Brain pericyte (primary cell): Measurements from ENCODE around the gene SH3PXD2B.
"Not testable (repeated sequence)": the region's sequence is repeated elsewhere in the genome, so short reads cannot be mapped to it uniquely, and the experiment has no call there.

Source experiments
- DNase-seq: peaks from one replicate; pipeline ENCODE4 v3.0.0-alpha.2; 2012; ENCODE audit warnings: low read depth, low spot score

The SH3PXD2B gene

GRCh38 chr5:172402031-172402430, 52.3 kb downstream of the SH3PXD2B start:
- not testable (repeated sequence) for DNase-seq

- no peak for DNase-seq
Observed at GRCh38 chr5:172399826-172400225, 54.5 kb downstream of the SH3PXD2B start.

DNA sequence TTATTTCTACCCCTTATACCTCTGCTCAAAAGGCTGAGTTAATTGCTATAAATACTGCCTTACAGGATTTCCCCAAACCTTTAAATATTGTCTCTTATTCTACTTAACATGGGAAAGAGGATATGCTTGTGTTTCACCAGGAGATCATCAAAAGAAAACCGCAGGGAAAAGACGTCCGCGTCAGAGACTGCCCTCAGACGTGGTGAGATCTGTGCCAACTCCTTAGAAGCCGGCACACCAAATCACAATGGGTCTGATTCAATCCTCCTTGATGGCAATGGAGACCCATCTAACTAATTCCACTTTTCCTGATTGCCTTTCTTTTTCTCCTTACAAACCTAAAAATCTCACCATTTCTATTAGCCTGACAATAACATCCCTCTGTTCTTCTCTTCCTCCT, 55.0 kb downstream of the SH3PXD2B start:
- DNase-seq, result no peak

DNA sequence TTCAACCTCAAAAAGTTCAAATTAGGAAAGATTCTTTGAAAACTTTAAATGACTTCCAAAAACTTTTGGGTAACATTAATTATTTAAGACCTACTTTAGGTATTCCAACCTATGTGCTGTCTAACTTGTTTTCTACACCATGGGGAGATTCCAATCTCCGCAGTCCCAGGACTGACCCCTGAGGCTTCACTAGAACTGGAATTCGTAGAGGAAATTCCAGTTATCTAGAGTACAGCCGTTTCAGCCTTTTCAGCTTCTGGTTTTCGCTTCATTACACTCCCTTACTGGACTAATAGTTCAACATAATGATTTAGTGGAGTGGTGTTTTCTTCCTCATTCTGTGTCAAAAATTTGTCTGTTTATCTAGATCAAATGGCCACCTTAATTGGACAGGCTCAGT, 55.7 kb downstream of the SH3PXD2B start:
- DNase-seq, result not testable (repeated sequence)

DNA sequence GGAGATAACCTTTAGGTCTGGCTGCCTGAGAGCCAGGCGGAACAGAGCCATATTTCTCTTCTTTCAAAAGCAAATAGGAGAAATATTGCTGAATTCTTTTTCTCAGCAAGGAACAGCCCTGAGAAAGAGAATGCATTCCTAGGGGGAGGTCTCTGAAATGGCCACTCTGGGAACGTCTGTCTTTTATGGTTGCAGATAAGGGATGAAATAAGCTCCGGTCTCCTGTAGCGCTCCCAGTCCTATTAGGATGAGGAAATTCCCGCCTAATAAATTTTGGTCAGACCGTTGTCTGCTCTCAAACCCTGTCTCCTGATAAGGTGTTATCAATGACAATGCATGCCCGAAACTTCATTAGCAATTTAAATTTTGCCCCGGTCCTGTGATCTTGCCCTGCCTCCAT, 57.3 kb downstream of the SH3PXD2B start:
- not testable (repeated sequence) for DNase-seq

DNA sequence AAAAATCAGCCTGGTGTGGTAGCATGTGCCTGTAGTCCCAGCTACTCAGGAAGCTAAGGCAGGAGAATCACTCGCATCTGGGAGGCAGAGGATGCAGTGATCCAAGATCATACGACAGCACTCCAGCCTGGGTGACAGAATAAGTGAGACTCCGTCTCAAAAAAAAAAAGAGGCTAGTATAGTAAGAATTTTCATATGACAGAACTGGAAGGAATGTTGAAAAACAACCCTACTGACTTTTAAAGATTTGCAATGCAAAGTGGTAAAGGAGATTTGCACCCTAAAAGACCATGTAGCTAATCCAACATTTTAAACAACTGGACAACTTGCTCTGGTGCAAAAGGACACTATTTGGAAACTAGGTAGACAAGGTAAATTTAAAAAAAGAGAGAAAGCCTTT, 58.1 kb downstream of the SH3PXD2B start:
- DNase-seq, result no peak

DNA sequence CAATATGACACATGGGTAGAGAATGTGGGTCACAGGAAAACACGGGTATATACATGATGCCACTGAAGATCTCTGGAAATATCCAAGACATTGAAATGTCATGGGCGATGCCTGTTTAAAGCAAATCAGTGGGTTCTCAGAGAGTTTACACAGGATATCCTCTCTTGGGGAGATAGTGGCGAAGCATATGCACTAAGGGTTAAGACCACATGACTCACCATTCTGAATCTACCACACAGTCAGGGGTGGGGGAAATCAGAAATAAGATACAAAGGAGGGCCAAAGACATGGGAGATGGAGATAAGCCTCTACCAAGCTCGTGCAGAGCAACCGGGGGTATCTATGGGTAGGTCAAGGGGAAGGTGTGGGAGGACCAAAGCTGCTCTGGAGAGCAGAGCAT, 58.8 kb downstream of the SH3PXD2B start:
- no peak for DNase-seq

DNA sequence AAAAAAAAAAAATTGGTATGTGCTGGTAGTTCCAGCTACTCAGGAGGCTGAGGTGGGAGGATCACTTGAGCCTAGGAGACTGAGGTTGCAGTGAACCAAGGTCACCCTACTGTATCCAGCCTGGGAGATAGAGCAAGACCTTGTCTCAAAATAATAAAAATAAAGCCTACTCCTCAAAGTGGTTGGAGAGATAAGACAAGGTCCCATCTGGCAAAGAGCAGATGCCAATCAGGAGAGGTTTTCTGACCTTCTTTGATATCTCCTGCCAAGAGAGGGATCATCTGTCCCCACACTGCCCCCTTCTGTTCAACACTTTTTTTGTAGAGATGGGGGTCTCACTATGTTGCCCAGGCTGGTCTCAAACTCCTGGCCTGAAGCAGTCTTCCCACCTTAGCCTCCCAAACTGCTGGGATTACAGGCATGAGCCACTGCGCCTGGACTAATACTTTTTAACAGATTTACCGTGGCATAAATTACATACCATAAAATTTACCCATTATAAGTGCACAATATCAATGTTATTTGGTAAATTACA, 64.7 kb downstream of the SH3PXD2B start:
- no peak for DNase-seq

DNA sequence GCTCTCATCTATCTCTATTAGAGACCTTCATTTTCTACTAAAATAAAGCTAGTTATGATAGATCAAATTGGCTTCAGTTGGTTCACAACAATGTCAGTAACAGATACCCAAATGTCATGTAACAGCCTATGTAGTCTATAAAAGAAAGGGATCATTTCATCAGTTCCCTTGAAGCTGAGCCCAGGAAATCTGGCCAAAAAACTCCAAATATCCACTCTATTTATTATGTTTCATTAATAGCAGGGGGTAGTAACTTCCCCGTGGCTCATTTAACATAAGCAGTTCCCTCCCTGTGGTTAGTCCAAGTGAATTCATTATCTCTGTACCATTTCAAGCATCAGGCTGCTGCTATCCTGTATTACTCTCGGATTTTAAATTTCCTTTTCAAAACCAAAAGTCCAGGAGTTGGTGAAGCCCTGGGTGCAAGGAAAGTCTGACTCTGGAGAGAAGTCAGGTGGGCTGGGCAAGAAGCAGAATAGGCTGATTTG, 66.0 kb downstream of the SH3PXD2B start:
- DNase-seq, result no peak

GRCh38 chr5:172385707-172386106, 68.6 kb downstream of the SH3PXD2B start:
- DNase-seq, result no peak

GRCh38 chr5:172385010-172385563, 69.2 kb downstream of the SH3PXD2B start:
- no peak for DNase-seq

- DNase-seq, result no peak
Observed at GRCh38 chr5:172383191-172383802, 71.0 kb downstream of the SH3PXD2B start.

DNA sequence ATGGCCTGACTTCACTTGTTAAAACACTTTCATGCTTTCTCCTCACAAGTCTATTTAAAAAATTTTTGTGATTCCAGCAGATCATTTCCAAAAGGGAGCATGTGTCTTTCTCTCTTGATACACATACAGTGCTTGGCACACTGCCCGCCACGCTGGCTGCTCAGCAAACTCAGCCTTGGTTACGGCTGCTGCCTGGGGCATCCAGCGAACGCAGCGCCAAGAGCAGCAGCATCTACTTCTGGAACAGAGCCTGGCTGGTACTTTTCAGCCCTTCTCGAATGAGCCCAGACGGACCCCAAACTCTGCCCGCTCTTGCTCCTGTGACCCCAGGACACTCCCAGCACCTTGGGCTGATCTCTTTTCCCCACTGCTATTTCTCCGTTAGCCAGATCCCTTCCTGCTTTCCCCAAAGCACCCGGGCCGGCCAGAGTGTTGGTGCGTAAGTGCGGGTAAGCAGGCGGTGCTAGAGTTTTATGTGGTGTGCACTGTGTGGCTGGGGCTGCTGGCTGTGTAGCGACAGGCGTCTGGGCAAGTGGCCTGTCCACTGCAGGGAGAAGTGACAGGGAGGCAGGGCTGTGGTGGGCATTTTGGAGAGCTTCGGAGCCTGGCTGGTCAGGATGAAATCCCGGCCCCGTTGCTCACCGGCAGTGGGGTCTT, 73.2 kb downstream of the SH3PXD2B start:
- no peak for DNase-seq

GRCh38 chr5:172380301-172380986, 73.9 kb downstream of the SH3PXD2B start:
- no peak for DNase-seq

DNA sequence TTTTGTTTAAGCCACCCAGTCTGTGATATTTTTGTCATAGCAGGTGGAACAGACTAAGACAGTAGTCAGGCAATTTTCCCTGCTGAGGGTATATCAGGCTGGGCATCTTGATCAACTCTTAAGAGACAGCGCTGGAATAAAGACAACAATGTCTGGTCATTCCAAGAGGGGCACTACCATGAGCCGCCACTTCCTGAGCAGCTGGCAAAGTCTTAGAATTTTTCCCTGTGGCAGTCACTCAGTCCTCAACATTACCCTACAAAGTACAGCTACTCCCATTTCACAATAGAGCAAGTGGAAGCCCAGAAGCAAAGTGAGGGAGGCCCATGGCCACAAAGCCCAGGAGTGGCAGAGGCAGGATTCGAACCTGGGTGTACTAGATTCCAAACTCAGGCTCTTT, 74.8 kb downstream of the SH3PXD2B start:
- DNase-seq, result no peak

- no peak for DNase-seq
Observed at GRCh38 chr5:172377856-172378255, 76.5 kb downstream of the SH3PXD2B start.

DNA sequence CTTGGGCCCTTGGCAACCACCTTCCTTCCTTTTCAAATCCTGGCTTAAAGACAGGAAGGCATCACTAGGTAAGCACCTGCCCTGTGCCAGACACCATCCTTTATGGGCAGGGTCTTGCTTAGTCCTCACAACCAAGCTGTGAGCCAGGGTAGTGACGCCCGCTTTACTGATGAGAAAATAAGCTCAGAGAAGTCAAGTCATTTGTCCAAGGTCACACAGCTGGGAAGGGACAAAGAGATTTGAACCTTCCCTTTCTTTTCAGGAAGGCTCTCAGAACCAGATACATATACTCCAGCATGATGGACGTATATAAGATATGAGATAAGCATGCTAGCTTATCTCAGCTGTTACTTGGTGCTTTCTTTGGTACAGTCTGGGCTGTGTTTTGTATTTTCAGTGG, 76.9 kb downstream of the SH3PXD2B start:
- DNase-seq, result no peak

DNA sequence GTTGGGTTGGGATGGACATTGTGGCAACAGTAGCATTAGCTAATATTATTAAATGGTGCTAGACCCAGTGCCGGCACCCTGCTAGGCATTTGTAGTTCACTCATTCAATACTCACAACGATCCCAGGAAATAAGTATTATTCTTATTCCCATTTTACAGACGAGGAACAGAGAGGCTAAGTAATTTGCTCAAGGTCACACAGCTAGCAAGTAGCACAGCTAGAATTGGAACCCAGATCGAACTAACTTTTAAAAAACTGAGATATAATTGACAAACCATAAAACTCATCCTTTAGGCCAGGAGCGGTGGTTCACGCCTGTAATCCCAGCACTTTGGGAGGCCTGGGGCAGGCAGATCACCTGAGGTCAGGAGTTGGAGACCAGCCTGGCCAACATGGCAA, 79.5 kb downstream of the SH3PXD2B start:
- no peak for DNase-seq

- no peak for DNase-seq
Observed at GRCh38 chr5:172373680-172374079, 80.6 kb downstream of the SH3PXD2B start.

DNA sequence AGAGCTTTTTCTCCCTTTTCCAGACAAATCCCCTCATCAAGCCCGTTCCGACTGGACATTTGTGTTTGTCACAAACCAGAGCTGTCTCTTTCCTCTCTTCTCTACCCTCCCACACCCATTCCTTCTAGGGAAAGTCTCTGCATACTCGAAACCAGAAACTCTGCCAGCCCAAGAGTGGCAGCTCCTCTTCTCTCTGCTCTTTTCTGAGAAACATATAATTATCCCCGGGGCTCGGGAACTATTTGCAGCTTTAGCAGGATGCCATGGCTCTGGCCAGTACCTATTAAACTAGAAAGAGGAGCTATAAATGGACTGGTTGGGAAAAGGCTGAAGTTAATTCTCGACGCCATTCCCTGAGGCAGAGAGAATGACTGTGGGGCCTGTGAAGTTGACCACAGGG, 82.6 kb downstream of the SH3PXD2B start:
- DNase-seq, result no peak

- no peak for DNase-seq
Observed at GRCh38 chr5:172370648-172371545, 83.4 kb downstream of the SH3PXD2B start.
